Ishikawa (cell line): ENCODE results near the gene PCDHGB1.
"Not testable (repeated sequence)": the region's sequence is repeated elsewhere in the genome, so short reads cannot be mapped to it uniquely, and the experiment has no call there.

ENCODE experiments used
- CEBPB ChIP-seq: IDR thresholded peaks from 2 replicates; pipeline ENCODE4 v1.6.1; 2012
- CREB1 ChIP-seq: IDR thresholded peaks from 2 replicates; pipeline ENCODE4 v1.6.1; 2012; ENCODE audit warnings: low read depth
- EGR1 ChIP-seq: IDR thresholded peaks from 2 replicates; pipeline ENCODE4 v1.6.1; 2012
- EP300 ChIP-seq: IDR thresholded peaks from 2 replicates; pipeline ENCODE4 v1.6.1; 2012; ENCODE audit warnings: borderline replicate concordance
- FOXM1 ChIP-seq: IDR thresholded peaks from 2 replicates; pipeline ENCODE4 v1.6.1; 2012; ENCODE audit warnings: low read depth, borderline replicate concordance
- MAX ChIP-seq: IDR thresholded peaks from 2 replicates; pipeline ENCODE4 v1.6.1; 2012
- NFIC ChIP-seq: IDR thresholded peaks from 2 replicates; pipeline ENCODE4 v1.6.1; 2012
- RAD21 ChIP-seq: IDR thresholded peaks from 2 replicates; pipeline ENCODE4 v1.6.1; 2012; ENCODE audit warnings: low read depth
- REST ChIP-seq: IDR thresholded peaks from 2 replicates; pipeline ENCODE4 v1.6.1; 2012; ENCODE audit warnings: low read depth, mild to moderate bottlenecking
- TAF1 ChIP-seq: IDR thresholded peaks from 2 replicates; pipeline ENCODE4 v1.6.1; 2012; ENCODE audit warnings: low read depth, mild to moderate bottlenecking
- TCF12 ChIP-seq: IDR thresholded peaks from 2 replicates; pipeline ENCODE4 v1.6.1; 2012; ENCODE audit warnings: low read depth
- TEAD4 ChIP-seq: IDR thresholded peaks from 2 replicates; pipeline ENCODE4 v1.6.1; 2012
- USF1 ChIP-seq: IDR thresholded peaks from 2 replicates; pipeline ENCODE4 v1.6.1; 2012
- YY1 ChIP-seq: IDR thresholded peaks from 2 replicates; pipeline ENCODE4 v1.6.1; 2012; ENCODE audit warnings: low read depth
- ZBTB7A ChIP-seq: IDR thresholded peaks from 2 replicates; pipeline ENCODE4 v1.6.1; 2012; ENCODE audit warnings: low read depth

The PCDHGB1 gene

GRCh38 chr5:141392429-141393198 lies 42.7 kb downstream of the PCDHGB1 start, which contains the start of gene PCDHGA8:
Gene PCDHGA8, plus strand, starts transcription at chr5:141392633. Its CDS starts 181 bp downstream, at chr5:141392814.
- TF ChIP-seq MAX (0 out of 2 replicates have a peak, but pooled peaks have one; percentile 24), TEAD4 (no peak), RAD21 (peak; percentile 21; the same call in 1 of the 2 replicates), CEBPB (no peak)

- TF ChIP-seq RAD21 (no peak), MAX (no peak), CREB1 (no peak), FOXM1 (no peak), USF1 (no peak), ZBTB7A (no peak)
Measured at GRCh38 chr5:141393267-141393666, 43.4 kb downstream of the PCDHGB1 start.

GRCh38 chr5:141397756-141398551 lies 48.1 kb downstream of the PCDHGB1 start, which contains the start of gene PCDHGB5:
Gene PCDHGB5, plus strand, starts transcription at chr5:141397947. Its CDS starts 181 bp downstream, at chr5:141398128.
- TF ChIP-seq RAD21, USF1, TCF12: not testable (repeated sequence)

- no peak for TF ChIP-seq MAX
- TF ChIP-seq EP300 = no peak
- TF ChIP-seq CEBPB = no peak
- TF ChIP-seq FOXM1 = no peak
- no peak for TF ChIP-seq REST
- no peak for TF ChIP-seq TEAD4
- TF ChIP-seq NFIC = no peak
- TF ChIP-seq TAF1 = no peak
- TF ChIP-seq ZBTB7A = no peak
- TF ChIP-seq RAD21 = no peak
- no peak for TF ChIP-seq YY1
- TF ChIP-seq EGR1 = no peak
Measured at GRCh38 chr5:141398608-141399007, 48.7 kb downstream of the PCDHGB1 start.

- TF ChIP-seq REST = no peak
- no peak for TF ChIP-seq TAF1
- TF ChIP-seq FOXM1 = no peak
- TF ChIP-seq CEBPB = no peak
- TF ChIP-seq EGR1 = no peak
- no peak for TF ChIP-seq ZBTB7A
- no peak for TF ChIP-seq TEAD4
- TF ChIP-seq CREB1 = no peak
- TF ChIP-seq EP300 = no peak
- no peak for TF ChIP-seq MAX
- no peak for TF ChIP-seq USF1
- no peak for TF ChIP-seq RAD21
- TF ChIP-seq YY1 = no peak
Measured at GRCh38 chr5:141399555-141400258, 49.8 kb downstream of the PCDHGB1 start.
